GM19025 (cell line): ENCODE data around the gene OPN1MW3.
"Not testable (repeated sequence)": the region's sequence is repeated elsewhere in the genome, so short reads cannot be mapped to it uniquely, and the experiment has no call there.

ENCODE experiments used
- ATAC-seq: cut with Tn5 transposase; IDR thresholded peaks from one replicate; pipeline ENCODE4 v1.9.1; 2021; ENCODE audit warnings: mild to moderate bottlenecking, low read depth, moderate library complexity; ENCODE audit not compliant: unreplicated experiment

OPN1MW3 gene

GRCh38 chrX:154295664-154296310, 38.4 kb downstream of the OPN1MW3 start, which contains the start of gene TKTL1:
TKTL1 (plus strand) TSS chrX:154295795; CDS start chrX:154295860, 65 bp downstream.
- no peak for ATAC-seq

- no peak for ATAC-seq
These were observed 39.3 kb downstream of the OPN1MW3 start for GRCh38 chrX:154296731-154297130.

- ATAC-seq = no peak
These were observed 40.9 kb downstream of the OPN1MW3 start for GRCh38 chrX:154298312-154298711.

GRCh38 chrX:154300816-154301215, 43.4 kb downstream of the OPN1MW3 start:
- no peak for ATAC-seq

- not testable (repeated sequence) for ATAC-seq
These were observed 45.6 kb downstream of the OPN1MW3 start for GRCh38 chrX:154302998-154303397.

GRCh38 chrX:154303476-154303875, 46.1 kb downstream of the OPN1MW3 start:
- ATAC-seq = no peak

GRCh38 chrX:154304846-154305245, 47.5 kb downstream of the OPN1MW3 start:
- ATAC-seq = no peak

GRCh38 chrX:154305541-154306205, 48.3 kb downstream of the OPN1MW3 start:
- ATAC-seq = no peak

- no peak for ATAC-seq
These were observed 49.8 kb downstream of the OPN1MW3 start for GRCh38 chrX:154307202-154307601.

- ATAC-seq = no peak
These were observed 50.9 kb downstream of the OPN1MW3 start for GRCh38 chrX:154308108-154308946.

- no peak for ATAC-seq
These were observed 51.8 kb downstream of the OPN1MW3 start for GRCh38 chrX:154309041-154309775.

GRCh38 chrX:154310616-154311536, 53.5 kb downstream of the OPN1MW3 start:
- ATAC-seq = no peak

- ATAC-seq = no peak
These were observed 54.7 kb downstream of the OPN1MW3 start for GRCh38 chrX:154312116-154312515.

- no peak for ATAC-seq
These were observed 55.8 kb downstream of the OPN1MW3 start for GRCh38 chrX:154313147-154313546.

GRCh38 chrX:154315416-154315815, 58.0 kb downstream of the OPN1MW3 start:
- no peak for ATAC-seq

GRCh38 chrX:154317391-154317995, 60.1 kb downstream of the OPN1MW3 start:
- ATAC-seq = no peak

- no peak for ATAC-seq
These were observed 63.0 kb downstream of the OPN1MW3 start for GRCh38 chrX:154320406-154320805.
